HEK293T (cell line): ENCODE data around the gene IL10.

Source experiments
- ARNT ChIP-seq: fragments of 450-650 bp; IDR thresholded peaks from 2 replicates; pipeline ENCODE4 v1.6.1; 2017; ENCODE audit warnings: mild to moderate bottlenecking
- FOXM1 ChIP-seq: fragments of 450-650 bp; IDR thresholded peaks from 2 replicates; pipeline ENCODE4 v1.6.1; 2017; ENCODE audit warnings: mild to moderate bottlenecking, borderline replicate concordance

- TF ChIP-seq FOXM1 (no peak), ARNT (no peak)
Measured at GRCh38 chr1:206800891-206801290, 28.6 kb upstream of the IL10 start.
